ENCODE data around the gene CCDC184.

The CCDC184 gene

DNA sequence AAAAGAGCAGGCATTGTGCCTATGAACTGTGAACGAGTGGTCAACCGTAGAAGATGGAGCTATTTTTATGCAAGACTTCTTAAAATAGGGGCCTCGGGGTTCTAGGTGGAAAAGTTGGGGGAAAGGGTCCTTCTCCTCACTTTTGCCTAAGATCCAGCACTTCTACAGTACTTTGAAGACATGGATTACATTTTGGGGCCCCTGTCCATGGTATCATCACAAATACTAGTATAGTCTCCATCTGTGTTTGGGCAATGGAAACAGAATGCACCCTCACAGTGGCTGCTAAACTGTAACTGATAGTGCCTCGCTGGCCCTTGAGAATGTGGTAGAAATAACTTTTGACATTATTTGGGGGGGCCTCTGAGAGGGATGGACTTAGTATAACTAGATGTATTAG, 5.5 kb upstream of the CCDC184 start:
- DNase-seq (ENCODE audit: extremely low read depth in 1 of 2, low read depth in 1 of 2): no peak

DNA sequence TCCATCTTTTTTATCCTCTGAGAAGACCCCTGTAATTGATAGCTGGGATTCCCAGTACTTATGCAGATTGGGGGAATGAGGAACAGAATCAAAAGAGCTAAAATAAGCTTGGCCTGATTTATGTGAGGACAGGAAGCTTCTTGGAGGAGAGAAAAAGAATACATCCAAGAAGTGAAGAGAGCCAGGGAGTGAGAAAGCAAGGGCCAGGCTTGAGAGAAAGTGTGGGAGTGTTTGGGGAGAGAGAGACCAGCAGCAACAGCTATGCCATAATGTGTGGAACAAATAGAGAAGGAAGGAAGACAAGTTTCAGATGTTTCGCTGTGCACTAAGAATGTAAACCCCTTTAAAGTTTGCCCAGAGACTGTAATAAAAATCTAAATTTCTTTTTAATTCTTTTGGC, 4.0 kb upstream of the CCDC184 start:
- no peak for DNase-seq (ENCODE audit: extremely low read depth in 1 of 2, low read depth in 1 of 2)

DNA sequence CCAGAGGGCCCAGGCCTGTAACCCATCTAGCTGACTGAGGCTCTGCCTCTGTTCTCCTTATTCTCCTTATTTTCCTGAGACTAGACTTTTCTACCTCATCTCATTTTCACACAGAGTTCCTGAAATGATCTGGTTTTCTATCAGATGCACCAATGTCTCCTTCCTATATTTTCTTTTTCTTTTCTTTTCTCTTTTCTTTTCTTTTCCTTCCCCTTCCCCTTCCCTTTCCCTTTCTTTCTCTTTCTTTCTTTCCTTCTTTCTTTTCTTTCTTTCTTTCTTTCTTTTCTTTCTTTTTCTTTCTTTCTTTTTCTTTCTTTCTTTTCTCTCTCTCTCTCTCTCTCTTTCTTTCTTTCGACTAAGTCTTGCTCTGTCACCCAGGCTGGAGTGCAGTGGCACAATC, 3.0 kb upstream of the CCDC184 start:
- no peak for DNase-seq (ENCODE audit: extremely low read depth in 1 of 2, low read depth in 1 of 2)

DNA sequence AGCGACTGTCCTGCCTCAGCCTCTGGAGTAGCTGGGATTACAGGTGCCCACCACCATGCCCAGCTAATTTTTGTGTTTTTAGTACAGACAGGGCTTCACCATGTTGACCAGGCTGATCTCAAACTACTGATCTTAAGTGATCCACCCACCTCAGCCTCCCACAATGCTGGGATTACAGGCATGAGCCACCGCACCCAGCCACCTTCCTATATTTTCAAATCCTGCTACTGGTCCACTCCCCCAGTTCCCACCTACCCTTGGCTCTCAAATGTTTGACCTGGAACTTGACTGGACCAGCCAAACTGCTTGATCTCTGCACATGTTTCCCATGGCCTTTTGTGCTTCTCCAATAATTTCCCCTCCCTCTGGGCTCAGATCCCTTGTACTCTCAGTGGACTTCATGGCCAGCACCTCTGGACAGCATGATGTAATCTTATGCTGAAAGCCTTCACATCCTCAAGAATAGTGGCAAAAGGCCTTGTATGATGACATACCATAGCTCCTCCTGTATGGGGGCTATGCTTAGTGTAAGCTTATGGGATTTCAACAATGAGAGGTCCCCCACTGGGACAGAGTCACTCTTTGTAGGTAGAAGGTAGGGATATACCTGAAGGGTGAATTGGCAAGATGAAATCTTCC, 2.5 kb upstream of the CCDC184 start:
- no peak for DNase-seq (ENCODE audit: extremely low read depth in 1 of 2, low read depth in 1 of 2)

DNA sequence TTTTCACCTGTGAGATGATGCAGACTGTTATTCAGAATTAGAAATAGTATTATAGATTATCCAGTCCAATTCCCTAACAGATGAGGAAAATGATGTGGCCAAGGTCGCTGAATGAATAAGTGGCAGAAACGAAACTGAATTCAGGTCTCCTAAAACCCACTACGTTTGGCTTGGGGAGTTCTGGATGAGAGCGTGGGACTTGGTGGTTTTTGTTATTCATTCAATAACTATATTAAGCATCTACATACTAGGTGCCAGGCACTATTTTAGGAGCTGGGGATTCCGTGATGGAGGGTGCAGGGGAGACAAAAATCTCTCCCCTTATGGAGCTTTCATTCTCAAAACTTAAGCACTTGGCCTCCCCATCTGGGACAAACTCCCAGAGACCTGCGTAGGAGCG, 813 bp upstream of the CCDC184 start:
- DNase-seq (ENCODE audit: extremely low read depth in 1 of 2, low read depth in 1 of 2): no peak

DNA sequence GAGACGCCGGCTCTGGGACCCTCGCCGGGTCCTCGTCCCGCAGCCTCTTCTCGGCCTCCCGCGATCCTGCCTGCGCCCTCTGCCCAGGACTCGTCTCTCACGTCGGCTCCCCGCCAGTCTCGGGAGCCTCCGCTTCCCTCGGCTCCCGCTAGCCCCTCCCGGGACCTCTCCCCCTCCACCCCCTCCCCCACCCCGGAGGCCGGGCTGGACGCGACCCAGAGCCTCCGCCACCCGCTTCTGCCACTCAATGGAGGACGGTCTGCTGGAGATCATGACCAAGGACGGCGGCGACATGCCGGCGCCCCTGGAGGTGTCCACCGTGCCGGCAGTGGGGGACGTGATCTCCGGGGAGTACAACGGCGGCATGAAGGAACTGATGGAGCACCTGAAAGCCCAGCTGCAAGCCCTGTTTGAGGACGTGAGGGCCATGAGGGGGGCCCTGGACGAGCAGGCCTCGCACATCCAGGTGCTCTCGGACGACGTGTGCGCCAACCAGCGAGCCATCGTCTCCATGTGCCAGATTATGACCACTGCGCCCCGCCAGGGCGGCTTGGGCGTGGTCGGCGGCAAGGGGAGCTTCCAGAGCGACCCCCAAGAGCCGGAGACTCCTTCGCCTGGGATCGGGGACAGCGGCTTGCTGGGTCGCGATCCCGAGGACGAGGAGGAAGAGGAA, 568 bp downstream of the CCDC184 start:
- DNase-seq (ENCODE audit: extremely low read depth in 1 of 2, low read depth in 1 of 2): no peak

DNA sequence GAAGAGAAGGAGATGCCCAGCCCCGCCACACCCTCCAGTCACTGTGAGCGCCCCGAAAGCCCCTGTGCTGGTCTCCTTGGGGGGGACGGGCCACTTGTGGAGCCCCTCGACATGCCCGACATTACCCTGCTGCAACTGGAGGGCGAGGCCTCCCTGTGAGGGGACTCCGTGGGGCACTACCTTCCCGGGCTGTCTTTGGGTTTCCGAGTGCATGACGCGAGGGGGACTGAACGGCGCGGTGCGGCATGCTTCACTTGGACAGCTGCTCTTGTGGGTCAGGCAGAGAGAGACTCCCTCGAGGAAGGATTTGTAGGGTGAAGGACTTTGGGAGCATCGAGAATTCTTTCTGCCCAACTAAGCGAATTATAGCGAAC, 1.1 kb downstream of the CCDC184 start:
- no peak for DNase-seq (ENCODE audit: extremely low read depth in 1 of 2, low read depth in 1 of 2)

DNA sequence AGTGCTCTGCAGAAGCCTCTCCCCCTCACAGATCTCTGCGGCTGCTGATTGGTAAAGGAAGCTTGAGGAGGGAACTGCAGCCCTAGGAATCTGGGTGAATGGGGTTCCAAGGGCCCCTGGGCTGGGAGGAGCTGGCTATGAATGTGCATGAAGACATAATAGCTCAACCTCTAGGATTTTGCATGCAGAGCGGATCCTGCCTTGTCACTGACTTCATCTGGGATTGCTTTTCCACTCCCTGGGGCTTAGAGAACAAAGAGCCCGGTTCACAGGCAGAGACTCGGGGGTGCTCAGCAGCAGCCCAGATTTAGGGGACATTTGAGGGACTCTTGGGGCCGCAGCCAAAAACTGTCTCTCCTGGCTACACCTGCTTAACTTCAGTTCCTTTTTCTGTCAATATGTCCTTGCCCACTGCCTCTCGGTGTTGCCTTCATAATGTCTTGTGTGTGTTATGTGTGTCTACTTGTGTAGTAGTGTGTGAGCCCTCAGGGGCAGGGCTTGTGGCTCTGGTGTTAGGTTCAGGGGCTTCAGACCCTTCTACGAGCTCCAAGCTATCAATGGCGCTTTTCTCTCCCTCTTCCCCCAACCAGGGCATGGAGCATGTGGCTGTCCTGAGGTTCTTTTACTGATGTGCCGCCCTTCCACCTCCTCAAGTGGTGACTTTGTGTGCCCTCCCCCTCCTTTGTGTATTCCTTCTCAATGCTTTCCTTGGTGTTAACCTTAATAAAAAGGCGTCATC, 1.9 kb downstream of the CCDC184 start:
- no peak for DNase-seq (ENCODE audit: extremely low read depth in 1 of 2, low read depth in 1 of 2)

DNA sequence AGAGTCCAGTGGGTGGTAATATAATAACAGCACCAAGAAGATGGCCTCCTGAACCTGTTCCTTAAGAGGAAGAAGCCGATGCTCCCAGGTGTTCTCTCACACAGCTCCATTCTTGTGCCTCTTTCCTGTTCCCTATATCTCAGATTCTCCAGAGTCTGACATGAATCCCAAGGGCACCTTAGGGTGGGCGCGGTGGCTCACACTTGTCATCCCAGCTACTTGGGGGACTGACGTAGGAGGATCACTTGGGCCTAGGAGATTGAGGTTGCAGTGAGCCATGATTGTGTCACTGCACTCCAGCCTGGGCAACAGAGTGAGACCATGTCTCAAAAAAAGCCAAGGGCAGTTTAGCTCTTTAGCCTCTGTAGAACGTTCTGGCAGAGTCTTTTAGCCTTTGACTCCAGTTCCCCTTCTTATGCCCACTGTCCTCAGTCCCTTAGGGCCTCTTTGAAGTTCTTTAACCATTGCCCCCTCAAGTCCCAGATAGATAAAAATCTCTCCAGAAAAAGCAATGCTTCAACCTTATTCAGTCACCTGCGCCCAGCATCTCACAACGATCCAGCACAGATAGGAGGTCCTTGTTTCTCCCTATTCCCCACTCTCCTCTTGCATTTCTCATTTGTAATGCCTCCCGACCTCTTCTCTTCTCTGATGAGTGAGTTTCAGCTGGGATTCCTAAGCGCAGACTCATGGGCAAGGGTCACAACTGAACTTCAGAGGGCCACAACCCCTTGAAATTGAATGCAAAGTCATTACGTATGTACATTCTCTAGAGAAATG, 4.7 kb downstream of the CCDC184 start:
- no peak for DNase-seq (ENCODE audit: extremely low read depth in 1 of 2, low read depth in 1 of 2)

DNA sequence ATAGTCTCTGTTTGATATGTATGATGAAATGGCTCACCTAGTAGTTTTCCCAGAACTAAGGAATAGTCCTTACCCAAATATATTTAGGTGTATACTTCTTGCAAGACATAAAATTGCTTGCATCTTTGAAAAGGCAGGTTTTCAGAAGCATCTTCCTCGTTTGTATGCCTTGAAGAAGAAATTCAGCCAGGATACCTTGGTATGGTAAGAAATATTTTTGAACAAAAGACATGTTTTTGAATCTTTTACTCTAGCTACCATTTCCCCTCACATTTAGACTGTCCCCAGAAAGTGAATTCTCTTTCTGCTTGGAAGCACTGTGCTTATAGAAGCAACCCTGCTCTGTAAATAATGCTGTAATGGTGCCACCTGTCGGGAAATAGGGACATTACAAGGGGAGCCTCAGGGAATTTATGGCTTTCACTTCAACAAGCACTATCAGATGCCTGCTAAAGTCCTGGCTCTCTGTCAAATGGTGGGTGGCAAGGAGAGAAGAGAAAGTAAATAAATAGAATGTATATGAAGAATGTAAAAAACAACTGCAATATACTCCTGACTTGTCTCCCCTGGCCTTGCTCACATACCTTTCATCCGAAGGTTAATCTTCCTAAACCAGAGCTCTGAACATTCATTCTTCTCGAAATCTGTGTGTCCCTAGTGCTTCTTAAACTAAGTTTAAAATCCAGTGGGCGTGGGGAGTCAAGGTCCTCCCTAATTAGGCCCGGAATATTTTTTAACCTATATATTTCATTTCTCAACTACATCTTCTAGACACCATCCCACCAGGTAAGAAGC, 6.1 kb downstream of the CCDC184 start:
- peak in 1 of 2 donors; percentile 43 for DNase-seq (ENCODE audit: extremely low read depth in 1 of 2, low read depth in 1 of 2)

DNA sequence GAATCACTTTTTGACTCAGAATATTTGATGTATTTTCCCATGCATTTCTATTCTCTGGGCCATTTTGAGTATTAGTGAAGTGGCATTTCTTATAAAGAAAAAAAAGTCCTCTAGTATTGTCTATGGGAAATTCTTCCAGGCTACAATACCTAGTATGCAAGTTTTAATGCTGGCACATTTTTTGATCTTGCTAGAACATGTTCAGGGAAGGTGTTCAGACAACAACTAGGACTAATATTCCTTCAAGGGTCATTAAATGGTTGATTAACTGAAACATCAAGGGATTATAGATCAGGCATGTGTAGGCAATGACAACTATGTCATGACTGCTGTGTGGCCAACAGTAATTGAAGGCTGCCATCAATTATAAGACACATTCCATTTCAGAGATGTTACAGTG, 7.7 kb downstream of the CCDC184 start:
- no peak for DNase-seq (ENCODE audit: extremely low read depth in 1 of 2, low read depth in 1 of 2)

DNA sequence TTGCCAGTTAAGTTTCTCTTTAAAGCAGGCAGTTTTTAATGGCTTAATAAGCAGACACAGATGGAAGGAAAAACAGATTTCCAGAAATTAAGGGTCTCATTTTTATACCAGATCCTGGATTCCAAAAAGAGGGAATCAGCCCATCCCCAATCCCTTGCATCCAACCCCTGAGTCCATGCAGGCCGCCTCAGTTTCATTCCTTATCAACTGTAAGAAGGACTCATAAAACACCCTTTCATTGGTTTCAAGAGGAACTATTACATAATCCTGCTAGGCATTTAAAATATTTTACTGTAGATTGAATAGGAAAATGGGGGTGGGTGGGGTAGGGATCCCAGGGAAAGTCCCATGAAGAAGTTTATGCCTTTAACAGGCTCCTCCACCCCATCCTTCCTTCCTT, 9.4 kb downstream of the CCDC184 start:
- no peak for DNase-seq (ENCODE audit: extremely low read depth in 1 of 2, low read depth in 1 of 2)

DNA sequence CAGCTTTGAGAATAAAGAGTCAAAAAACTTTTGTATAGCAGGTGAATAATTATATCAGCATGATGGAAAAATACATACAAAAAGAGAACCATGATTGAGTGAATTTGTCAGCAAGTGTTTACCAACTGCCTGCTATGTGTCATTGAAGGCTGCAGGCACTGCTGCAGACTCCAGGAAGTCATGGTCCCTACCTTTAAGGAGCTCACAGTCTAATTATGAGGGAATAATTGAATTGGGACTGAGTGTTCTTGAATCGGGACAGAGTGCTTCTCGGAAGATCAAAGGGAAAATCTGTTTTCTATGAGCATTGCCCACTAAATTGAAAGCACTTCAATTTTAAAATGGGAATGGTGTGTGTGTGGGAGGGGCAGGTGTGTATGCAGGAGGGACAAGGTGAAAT, 10.2 kb downstream of the CCDC184 start:
- DNase-seq (ENCODE audit: extremely low read depth in 1 of 2, low read depth in 1 of 2): no peak

DNA sequence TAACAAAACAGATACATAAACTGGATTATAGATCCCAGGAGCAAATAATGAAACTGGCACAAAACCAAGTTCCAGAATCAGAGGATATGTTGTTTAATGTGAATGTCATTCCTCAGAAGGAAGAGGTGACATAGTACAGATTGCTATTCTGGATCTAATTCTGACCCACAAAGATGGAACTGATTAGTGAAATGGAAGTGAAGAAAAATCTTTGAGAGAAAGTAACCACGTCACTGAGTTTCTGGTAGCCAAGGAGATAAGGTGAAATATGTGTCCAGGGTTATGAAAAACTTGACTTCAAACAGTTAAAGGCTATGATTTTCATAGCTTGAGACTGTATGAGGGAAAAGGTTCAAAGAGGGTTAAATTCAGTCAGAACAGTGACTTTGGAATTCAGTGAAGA, 11.4 kb downstream of the CCDC184 start:
- DNase-seq (ENCODE audit: extremely low read depth in 1 of 2, low read depth in 1 of 2): no peak

DNA sequence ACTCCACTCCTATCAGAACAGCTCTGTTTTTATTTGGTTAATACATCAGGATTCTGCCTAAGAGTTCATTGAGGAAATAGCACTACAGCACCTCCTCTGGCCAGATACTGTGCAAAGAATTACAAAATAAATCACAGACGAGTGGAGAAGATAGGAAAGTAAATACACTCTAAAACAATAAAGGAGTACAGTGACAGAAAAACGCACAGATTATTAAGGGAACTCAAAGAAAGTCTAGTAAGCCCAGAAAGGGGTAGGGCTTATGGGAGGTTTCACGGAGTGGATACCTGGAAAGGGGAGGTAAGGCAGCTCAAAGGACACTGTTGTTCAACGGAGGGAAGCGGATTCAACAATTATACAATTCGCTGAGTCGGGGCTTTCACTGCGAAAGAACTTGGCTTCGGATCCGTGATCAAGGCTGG, 14.1 kb downstream of the CCDC184 start:
- no peak for DNase-seq (ENCODE audit: extremely low read depth in 1 of 2, low read depth in 1 of 2)

DNA sequence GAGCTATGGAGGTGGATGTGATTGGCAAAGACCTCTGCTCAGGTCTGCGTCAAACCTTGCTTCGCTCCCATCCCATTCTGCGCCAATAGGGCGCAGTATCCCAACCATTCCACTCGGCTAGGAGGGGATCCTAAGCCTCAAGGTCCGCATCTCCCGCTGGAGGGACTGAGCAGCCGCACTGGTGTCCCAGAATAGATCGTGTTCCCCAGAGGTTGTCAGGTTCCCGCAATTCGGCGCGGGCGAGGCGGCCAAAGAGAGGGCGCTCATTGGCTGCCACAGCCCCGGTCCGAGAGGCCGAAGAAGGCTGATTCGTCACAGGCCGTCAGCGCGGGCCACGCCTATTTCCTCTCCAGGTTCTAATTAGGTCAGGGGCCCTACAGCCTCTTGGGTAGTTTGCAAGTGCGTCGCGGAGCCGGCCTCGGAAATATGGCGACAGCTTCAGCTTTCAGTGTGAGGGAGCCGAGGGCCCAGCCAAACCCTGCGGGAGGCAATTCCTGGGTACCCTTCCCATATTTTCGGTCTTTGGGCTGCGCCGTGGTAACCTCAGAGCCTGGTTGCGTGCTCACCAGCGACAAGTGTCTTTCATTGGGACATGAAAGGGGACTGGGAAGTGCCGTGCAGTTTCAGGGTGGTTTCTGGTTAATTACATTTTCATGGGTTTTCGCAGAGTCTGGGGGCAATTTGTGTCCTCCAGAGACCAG, 14.7 kb downstream of the CCDC184 start:
- peak; percentile 76 to 79 for DNase-seq (ENCODE audit: extremely low read depth in 1 of 2, low read depth in 1 of 2)

DNA sequence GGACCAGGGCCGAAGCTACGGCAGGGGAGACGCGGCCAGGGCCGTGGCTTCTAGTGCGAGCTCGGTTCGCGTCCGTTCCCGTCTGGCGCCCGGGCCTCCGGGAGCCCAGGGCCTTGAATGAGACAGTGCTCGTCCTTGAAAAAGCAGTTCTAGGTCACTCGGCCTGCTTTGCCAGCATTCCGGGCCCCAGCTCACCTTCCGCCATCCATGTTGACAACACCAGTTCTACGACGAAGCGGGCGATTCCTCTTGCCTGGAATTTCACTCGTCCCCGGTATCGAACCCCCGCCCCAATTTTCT, 15.2 kb downstream of the CCDC184 start:
- DNase-seq (ENCODE audit: extremely low read depth in 1 of 2, low read depth in 1 of 2): no peak

DNA sequence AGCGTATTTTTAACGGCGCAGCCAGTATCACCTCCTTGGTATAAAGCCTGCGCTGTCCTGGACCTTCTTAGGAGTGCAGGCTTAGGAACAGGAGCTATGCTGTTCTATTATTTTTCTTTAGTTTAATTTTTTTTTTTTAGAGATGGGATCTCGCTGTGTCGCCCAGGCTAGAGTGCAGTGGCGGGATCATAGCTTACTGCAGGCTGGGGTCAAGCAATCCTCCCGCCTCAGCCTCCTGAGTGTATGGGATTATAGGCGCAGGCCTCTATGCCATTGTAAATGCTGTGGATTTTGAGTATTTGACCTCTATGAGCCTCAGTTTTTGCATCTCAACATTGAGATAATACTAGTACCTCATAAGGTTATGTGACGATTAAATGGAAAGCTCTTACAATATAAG, 15.5 kb downstream of the CCDC184 start:
- no peak for DNase-seq (ENCODE audit: extremely low read depth in 1 of 2, low read depth in 1 of 2)

DNA sequence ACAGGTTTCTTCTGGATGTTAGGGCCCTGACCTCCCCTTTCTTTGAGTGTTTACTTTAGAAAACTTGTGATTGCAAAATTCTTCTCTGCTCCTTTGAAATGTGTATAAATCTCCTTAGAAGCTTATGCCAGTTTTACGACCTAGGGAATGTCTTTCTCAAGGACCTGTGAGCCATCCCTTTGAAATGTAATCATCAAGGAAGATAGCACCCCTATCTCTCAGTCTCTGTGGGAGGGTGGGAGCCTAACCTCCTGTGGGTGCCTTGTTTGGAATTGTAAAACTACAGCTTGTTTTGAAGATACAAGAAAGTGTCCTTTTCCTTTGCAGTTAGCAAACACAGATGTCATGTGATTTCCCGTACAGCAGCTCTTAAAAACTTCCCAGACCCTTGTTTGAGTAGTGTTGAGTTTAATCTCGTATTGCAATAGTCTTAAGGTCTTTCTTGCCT, 16.4 kb downstream of the CCDC184 start:
- no peak for DNase-seq (ENCODE audit: extremely low read depth in 1 of 2, low read depth in 1 of 2)

DNA sequence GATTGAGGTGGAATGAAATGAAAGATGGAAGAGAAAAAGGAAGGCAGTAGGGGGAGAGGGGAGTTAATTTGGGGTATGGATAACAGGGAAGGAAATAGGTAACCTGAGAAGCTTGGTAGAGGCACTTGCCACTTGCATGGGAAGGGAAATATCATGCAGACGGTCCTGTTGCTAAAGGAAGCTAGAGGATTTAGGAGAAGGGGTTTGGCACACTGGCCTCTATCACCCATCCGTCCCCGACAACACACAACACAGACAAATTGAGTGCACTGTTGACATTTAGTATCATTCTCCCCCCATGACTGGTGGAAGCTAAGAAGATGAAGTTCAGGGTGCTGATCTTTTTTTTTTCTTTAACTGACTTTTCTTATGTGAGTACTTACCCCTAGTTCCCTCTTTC, 17.6 kb downstream of the CCDC184 start:
- no peak for DNase-seq (ENCODE audit: extremely low read depth in 1 of 2, low read depth in 1 of 2)

All from activated CD8-positive, alpha-beta memory T cell treated with anti-CD3 and anti-CD28 coated beads for 1 hour (primary cell).